ENCODE data around the gene SLC4A9.

Gene SLC4A9

GRCh38 chr5:140367256-140368013 is 7.4 kb downstream of the SLC4A9 start:
- no peaks in the 10 kb centered on the region for H3K4me1 Mint-ChIP-seq
- H3K4me3 Mint-ChIP-seq: no peak overlapping the region
- peaks cover 3% of the 10 kb centered on the region for H3K27me3 Mint-ChIP-seq (ENCODE audit: low read depth)
- no peaks in the 10 kb centered on the region for H3K9me3 Mint-ChIP-seq
- H3K36me3 Mint-ChIP-seq (ENCODE audit: low read depth): no peaks in the 10 kb centered on the region
- no peak overlapping the region for H3K27ac Mint-ChIP-seq
- TF ChIP-seq CTCF (IDR thresholded peaks at IDR 0.05; ENCODE audit: unreplicated experiment in 3 of 3): no peak

GRCh38 chr5:140371356-140372151 is 11.6 kb downstream of the SLC4A9 start:
- Mint-ChIP-seq H3K4me1 (no peaks in the 10 kb centered on the region), H3K9me3 (no peaks in the 10 kb centered on the region), H3K27me3 (ENCODE audit: low read depth) (peaks cover 3% of the 10 kb centered on the region), H3K36me3 (ENCODE audit: low read depth) (no peaks in the 10 kb centered on the region), H3K4me3 (no peak overlapping the region), H3K27ac (no peak overlapping the region)
- TF ChIP-seq CTCF (IDR thresholded peaks at IDR 0.05; ENCODE audit: unreplicated experiment in 3 of 3): no peak

- Mint-ChIP-seq H3K4me3 (no peak overlapping the region), H3K27ac (no peak overlapping the region), H3K9me3 (no peaks in the 10 kb centered on the region), H3K4me1 (no peaks in the 10 kb centered on the region), H3K36me3 (ENCODE audit: low read depth) (no peaks in the 10 kb centered on the region), H3K27me3 (ENCODE audit: low read depth) (peaks cover 3% of the 10 kb centered on the region)
- peak; percentile 73 to 78 (median 76) for TF ChIP-seq CTCF (IDR thresholded peaks at IDR 0.05; ENCODE audit: unreplicated experiment in 3 of 3)
Measured at GRCh38 chr5:140372971-140373487, 13.0 kb downstream of the SLC4A9 start.

GRCh38 chr5:140381351-140381750 is 21.4 kb downstream of the SLC4A9 start:
- TF ChIP-seq CTCF (IDR thresholded peaks at IDR 0.05; ENCODE audit: unreplicated experiment in 3 of 3): no peak
- no peaks in the 10 kb centered on the region for H3K4me1 Mint-ChIP-seq
- H3K27ac Mint-ChIP-seq: no peak overlapping the region
- no peak overlapping the region for H3K4me3 Mint-ChIP-seq
- no peaks in the 10 kb centered on the region for H3K36me3 Mint-ChIP-seq (ENCODE audit: low read depth)
- H3K9me3 Mint-ChIP-seq: no peaks in the 10 kb centered on the region
- H3K27me3 Mint-ChIP-seq (ENCODE audit: low read depth): no peaks in the 10 kb centered on the region

GRCh38 chr5:140381972-140382371 is 22.0 kb downstream of the SLC4A9 start:
- Mint-ChIP-seq H3K4me1 (no peaks in the 10 kb centered on the region), H3K36me3 (ENCODE audit: low read depth) (no peaks in the 10 kb centered on the region), H3K9me3 (no peaks in the 10 kb centered on the region), H3K27ac (no peak overlapping the region), H3K27me3 (ENCODE audit: low read depth) (no peaks in the 10 kb centered on the region), H3K4me3 (no peak overlapping the region)
- no peak for TF ChIP-seq CTCF (IDR thresholded peaks at IDR 0.05; ENCODE audit: unreplicated experiment in 3 of 3)
